Transverse colon (tissue), 4 donors: ENCODE measurements around the gene FAM163A. TPM values are rescaled to one million over a fixed set of nuclear protein-coding genes. Genes with fewer than 3 reads are reported as not detected.

Experiments used
- DNase-seq: peaks from one replicate; pipeline ENCODE4 v3.0.0-alpha.2; 2019
- H3K27ac ChIP-seq, 4 donors: fragments of 200-600 bp; sonication (generic); 2 replicates each; pipeline ENCODE4 v1.5.1; 2016 to 2018; ENCODE audit warnings: inconsistent platforms in 4 of 4
- H3K27me3 ChIP-seq: fragments of 200-600 bp; sonication (generic); 2 replicates; pipeline ENCODE4 v1.5.1; 2017; ENCODE audit warnings: inconsistent platforms
- H3K36me3 ChIP-seq, 4 donors: fragments of 200-600 bp; sonication (generic); 2 replicates each; pipeline ENCODE4 v1.5.1; 2017 to 2019; ENCODE audit warnings: inconsistent platforms in 4 of 4
- H3K4me1 ChIP-seq, 4 donors: fragments of 200-600 bp; sonication (generic); 2 replicates each; pipeline ENCODE4 v1.5.1; 2017 to 2020; ENCODE audit warnings: inconsistent platforms in 4 of 4
- H3K4me3 ChIP-seq, 4 donors: fragments of 200-600 bp; sonication (generic); 1 replicate in 1 of 4; 2 replicates in 3 of 4; pipeline versions ENCODE4 v1.5.1 to v1.6.1; 2017 to 2019; ENCODE audit warnings: inconsistent platforms in 4 of 4
- H3K9me3 ChIP-seq, 2 donors: fragments of 200-600 bp; sonication (generic); 2 replicates each; pipeline ENCODE4 v1.5.1; 2017 to 2019; ENCODE audit warnings: inconsistent platforms in 2 of 2
- EP300 ChIP-seq: sonication (generic); formaldehyde crosslinking; IDR thresholded peaks from one replicate; pipeline ENCODE4 v1.6.1; 2017; ENCODE audit warnings: antibody characterized with exemption, low read depth
- POLR2A ChIP-seq: fragments of 450-650 bp; IDR thresholded peaks from one replicate; pipeline ENCODE4 v1.6.1; 2016; ENCODE audit warnings: antibody characterized with exemption, mild to moderate bottlenecking, moderate library complexity
- POLR2AphosphoS5 ChIP-seq, 3 donors: sonication (generic); formaldehyde crosslinking; IDR thresholded peaks; one replicate each; pipeline ENCODE4 v1.6.1; 2016; ENCODE audit warnings: antibody characterized with exemption in 3 of 3
- WGBS, 2 donors: methylation state at CpG; one replicate each; pipeline ENCODE4 v1.1.5; 2018; ENCODE audit warnings: low coverage in 1 of 2; 5-methylcytosine and 5-hydroxymethylcytosine counted together
- in situ Hi-C, 4 donors: fragments of 200-750 bp; cut with MboI; loops; one replicate each; pipeline versions ENCODE4 v1.15.0 to v1.15.1; 2017; ENCODE audit warnings: low sequenced_read_pairs in 3 of 4, low pct_ligation_motif_present in 1 of 4, low pct_unique_long_range_greater_than_20kb in 1 of 4
- intact Hi-C: fragments of 100-400 bp; cut with DNase I; formaldehyde crosslinking; loops from one replicate; pipeline ENCODE4 v1.15.1; 2023; ENCODE audit warnings: low total_unique reads
- total RNA-seq, 4 donors: library from RNA; depleted of rRNA; stranded (reverse); fragments of >200 nt; gene quantifications; one replicate each; pipeline ENCODE4 v1.1.0, GENCODE V29; 2016
- TF ChIP-seq, protein P1 (sequence below), 5 experiments: fragments of 200-600 bp in 3 of 5; fragments of 450-650 bp in 2 of 5; sonication (generic) in 3 of 5; IDR thresholded peaks; 1 replicate in 2 of 5; 2 replicates in 3 of 5; pipeline ENCODE4 v1.5.1; 2016 to 2017; ENCODE audit warnings: antibody characterized with exemption in 5 of 5, inconsistent platforms in 3 of 5, mild to moderate bottlenecking in 2 of 5, moderate library complexity in 1 of 5

Gene FAM163A
- total RNA-seq, 4 donors from 2014 or later, result 0.14 to 0.60 (median 0.48) TPM; not detected in 1

DNA sequence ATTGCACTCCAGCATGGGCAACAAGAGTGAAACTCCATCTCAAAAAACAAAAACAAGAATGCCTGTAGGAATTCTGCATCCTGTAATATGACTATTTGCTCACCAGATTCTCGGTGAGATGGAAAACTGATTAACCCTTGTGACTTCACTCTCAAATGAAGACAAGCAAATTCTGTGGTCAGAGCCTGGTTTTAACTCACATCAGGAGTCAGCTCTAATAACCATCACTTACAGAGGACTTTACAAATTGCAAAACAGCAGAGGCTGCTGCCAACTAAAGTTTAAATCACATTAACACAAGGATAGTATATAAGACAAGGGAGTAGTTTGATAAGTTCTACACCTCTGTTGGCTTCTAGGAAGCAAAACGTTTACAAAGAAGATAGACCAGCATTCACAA is 35.7 kb upstream of the FAM163A start:
- Histone ChIP-seq H3K36me3 (no peaks in the 10 kb centered on the region), H3K4me1 (peaks cover 0 to 4% (median 0%) of the 10 kb centered on the region in 4 donors), H3K27ac (no peak overlapping the region), H3K27me3 (peaks cover 3% of the 10 kb centered on the region), H3K4me3 (no peak overlapping the region), H3K9me3 (no peaks in the 10 kb centered on the region)
- in situ Hi-C loops, result loop anchor here in 1 of 4 donors (5.0 kb wide), 1 partner anchor 105 kb away; no protein-coding TSS in a partner anchor
- no peak for TF ChIP-seq EP300
- TF ChIP-seq POLR2A, result no peak
- no peak for TF ChIP-seq POLR2AphosphoS5 (IDR thresholded peaks at IDR 0.05)
- TF ChIP-seq, protein P1, sequence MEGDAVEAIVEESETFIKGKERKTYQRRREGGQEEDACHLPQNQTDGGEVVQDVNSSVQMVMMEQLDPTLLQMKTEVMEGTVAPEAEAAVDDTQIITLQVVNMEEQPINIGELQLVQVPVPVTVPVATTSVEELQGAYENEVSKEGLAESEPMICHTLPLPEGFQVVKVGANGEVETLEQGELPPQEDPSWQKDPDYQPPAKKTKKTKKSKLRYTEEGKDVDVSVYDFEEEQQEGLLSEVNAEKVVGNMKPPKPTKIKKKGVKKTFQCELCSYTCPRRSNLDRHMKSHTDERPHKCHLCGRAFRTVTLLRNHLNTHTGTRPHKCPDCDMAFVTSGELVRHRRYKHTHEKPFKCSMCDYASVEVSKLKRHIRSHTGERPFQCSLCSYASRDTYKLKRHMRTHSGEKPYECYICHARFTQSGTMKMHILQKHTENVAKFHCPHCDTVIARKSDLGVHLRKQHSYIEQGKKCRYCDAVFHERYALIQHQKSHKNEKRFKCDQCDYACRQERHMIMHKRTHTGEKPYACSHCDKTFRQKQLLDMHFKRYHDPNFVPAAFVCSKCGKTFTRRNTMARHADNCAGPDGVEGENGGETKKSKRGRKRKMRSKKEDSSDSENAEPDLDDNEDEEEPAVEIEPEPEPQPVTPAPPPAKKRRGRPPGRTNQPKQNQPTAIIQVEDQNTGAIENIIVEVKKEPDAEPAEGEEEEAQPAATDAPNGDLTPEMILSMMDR (IDR thresholded peaks at IDR 0.05), result no peak
- intact Hi-C loops, result loop anchor here (1.0 kb wide), 1 partner anchor 103 kb away; no protein-coding TSS in a partner anchor
- DNase-seq, result no peak
- WGBS, 2 donors, result 47 to 57% methylated on average over 1 to 2 of the region's 2 CpGs

GRCh38 chr1:179708434-179709195 is 34.5 kb upstream of the FAM163A start:
- Histone ChIP-seq H3K36me3 (no peaks in the 10 kb centered on the region), H3K27me3 (peaks cover 3% of the 10 kb centered on the region), H3K4me3 (no peak overlapping the region), H3K9me3 (peaks cover 0 to 2% of the 10 kb centered on the region in 2 donors), H3K27ac (no peak overlapping the region), H3K4me1 (peaks cover 0 to 4% (median 0%) of the 10 kb centered on the region in 4 donors)
- in situ Hi-C loops, result loop anchor here in 1 of 4 donors (5.0 kb wide), 1 partner anchor 104 kb away; no protein-coding TSS in a partner anchor
- intact Hi-C loops, result no loop called here
- 73 to 81% methylated on average over 2 to 6 of the region's 6 CpGs for WGBS, 2 donors
- TF ChIP-seq POLR2A (no peak), EP300 (no peak), POLR2AphosphoS5 (IDR thresholded peaks at IDR 0.05) (no peak)
- TF ChIP-seq, protein P1 (IDR thresholded peaks at IDR 0.05), result no peak
- DNase-seq, result no peak

GRCh38 chr1:179709841-179710329 is 33.2 kb upstream of the FAM163A start:
- Histone ChIP-seq H3K27ac (no peak overlapping the region), H3K4me3 (no peak overlapping the region), H3K27me3 (peaks cover 3% of the 10 kb centered on the region), H3K9me3 (peaks cover 9 to 11% of the 10 kb centered on the region in 2 donors), H3K4me1 (peaks cover 0 to 4% (median 0%) of the 10 kb centered on the region in 4 donors), H3K36me3 (no peaks in the 10 kb centered on the region)
- TF ChIP-seq, protein P1 (IDR thresholded peaks at IDR 0.05), result no peak
- TF ChIP-seq EP300 (no peak), POLR2AphosphoS5 (IDR thresholded peaks at IDR 0.05) (no peak), POLR2A (no peak)
- in situ Hi-C loops (loop anchor here (5.0 to 10.0 kb wide), 2 partner anchors 95 to 102 kb away; no protein-coding TSS in a partner anchor), intact Hi-C loops (no loop called here)
- no peak for DNase-seq
- WGBS, 2 donors, result 32% methylated on average over 5 of the region's 5 CpGs

- H3K36me3 ChIP-seq, result no peaks in the 10 kb centered on the region
- peaks cover 0 to 4% (median 0%) of the 10 kb centered on the region in 4 donors for H3K4me1 ChIP-seq
- TF ChIP-seq POLR2AphosphoS5 (IDR thresholded peaks at IDR 0.05), result no peak
- TF ChIP-seq EP300, result no peak
- TF ChIP-seq, protein P1 (IDR thresholded peaks at IDR 0.05), result no peak
- H3K9me3 ChIP-seq, result peaks cover 21 to 28% of the 10 kb centered on the region in 2 donors
- intact Hi-C loops, result no loop called here
- DNase-seq, result no peak
- H3K27me3 ChIP-seq, result peaks cover 3% of the 10 kb centered on the region
- no peak overlapping the region for H3K27ac ChIP-seq
- in situ Hi-C loops, result loop anchor here in 3 of 4 donors (10.0 kb wide), 1 partner anchor 91 kb away; no protein-coding TSS in a partner anchor
- no peak overlapping the region for H3K4me3 ChIP-seq
- WGBS, 2 donors, result 87 to 100% methylated on average over 1 of the region's 1 CpG
Measured at GRCh38 chr1:179714159-179714558, 28.9 kb upstream of the FAM163A start.
